ENCODE results near the gene CACNA1B.

CACNA1B gene

DNA sequence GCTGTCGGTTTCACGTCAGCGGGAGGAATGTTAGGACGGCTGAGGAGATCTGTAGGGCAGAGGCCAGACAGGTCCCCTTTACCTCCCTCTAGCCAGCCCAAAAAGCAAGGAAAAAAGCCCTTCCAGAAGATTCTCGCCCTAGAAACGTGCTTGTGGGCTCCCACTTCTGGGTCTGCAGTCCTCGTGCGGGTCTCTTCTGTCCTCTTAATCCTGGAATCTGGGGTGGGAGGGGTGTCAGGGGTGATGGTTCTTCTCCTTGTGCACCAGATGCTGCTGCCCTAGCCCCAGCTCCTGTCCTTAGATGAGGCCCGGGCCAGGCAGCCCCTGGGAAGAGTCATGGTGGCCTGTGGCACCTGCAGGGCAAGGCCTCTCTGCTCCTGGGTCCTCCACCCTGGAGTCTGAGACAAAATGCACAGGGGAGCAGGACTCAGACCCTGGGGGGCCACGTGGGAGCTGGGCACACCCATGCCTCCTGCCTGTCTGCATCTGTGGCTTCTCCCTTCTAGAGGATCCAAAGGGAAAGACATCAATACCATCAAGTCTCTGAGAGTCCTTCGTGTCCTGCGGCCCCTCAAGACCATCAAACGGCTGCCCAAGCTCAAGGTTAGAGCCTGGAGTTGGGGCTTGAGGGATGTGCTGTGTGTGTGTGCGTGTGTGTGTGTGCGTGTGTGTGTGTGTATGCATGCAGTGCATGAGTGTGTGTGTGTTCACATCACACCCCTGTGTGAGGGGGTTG is 174.2 kb downstream of the CACNA1B start:
- Histone ChIP-seq H3K36me3 (ENCODE audit: insufficient read depth) (no peaks in the 10 kb centered on the region), H3K27me3 (ENCODE audit: insufficient read depth, low read depth) (peaks cover 22% of the 10 kb centered on the region), H3K79me2 (ENCODE audit: insufficient read depth, low read depth) (no peaks in the 10 kb centered on the region), H3K4me3 (IDR thresholded peaks at IDR 0.05; ENCODE audit: insufficient read depth, low read depth, low read length) (no peak overlapping the region), H3K27ac (no peak overlapping the region), H4K20me1 (ENCODE audit: insufficient read depth) (no peaks in the 10 kb centered on the region), H3K4me2 (no peak overlapping the region), H3K9ac (no peak overlapping the region), H3K4me1 (ENCODE audit: low read depth, poor library complexity, severe bottlenecking) (no peaks in the 10 kb centered on the region), H2AFZ (ENCODE audit: low read depth) (no peak overlapping the region)
- no peak for TF ChIP-seq CTCF (conservative IDR thresholded peaks at IDR 0.05; ENCODE audit: low read depth, low read length)

DNA sequence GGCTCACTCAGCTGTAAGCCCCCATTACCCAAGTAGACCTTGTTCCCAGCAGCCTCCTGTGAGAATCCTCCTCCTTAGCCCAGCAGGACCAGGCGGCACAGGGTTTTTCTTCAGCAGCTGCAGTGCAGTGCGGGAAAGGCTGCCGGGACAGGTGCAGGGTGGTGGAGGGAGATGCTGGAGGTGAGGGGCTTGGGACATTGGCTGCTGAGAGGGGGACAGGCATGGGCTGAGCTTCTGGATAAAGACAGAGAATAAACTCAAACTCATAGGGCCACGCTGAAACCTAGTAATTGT is 174.7 kb downstream of the CACNA1B start:
- no peak overlapping the region for H3K27ac ChIP-seq
- H3K4me3 ChIP-seq (IDR thresholded peaks at IDR 0.05; ENCODE audit: insufficient read depth, low read depth, low read length): no peak overlapping the region
- TF ChIP-seq CTCF (conservative IDR thresholded peaks at IDR 0.05; ENCODE audit: low read depth, low read length): no peak

DNA sequence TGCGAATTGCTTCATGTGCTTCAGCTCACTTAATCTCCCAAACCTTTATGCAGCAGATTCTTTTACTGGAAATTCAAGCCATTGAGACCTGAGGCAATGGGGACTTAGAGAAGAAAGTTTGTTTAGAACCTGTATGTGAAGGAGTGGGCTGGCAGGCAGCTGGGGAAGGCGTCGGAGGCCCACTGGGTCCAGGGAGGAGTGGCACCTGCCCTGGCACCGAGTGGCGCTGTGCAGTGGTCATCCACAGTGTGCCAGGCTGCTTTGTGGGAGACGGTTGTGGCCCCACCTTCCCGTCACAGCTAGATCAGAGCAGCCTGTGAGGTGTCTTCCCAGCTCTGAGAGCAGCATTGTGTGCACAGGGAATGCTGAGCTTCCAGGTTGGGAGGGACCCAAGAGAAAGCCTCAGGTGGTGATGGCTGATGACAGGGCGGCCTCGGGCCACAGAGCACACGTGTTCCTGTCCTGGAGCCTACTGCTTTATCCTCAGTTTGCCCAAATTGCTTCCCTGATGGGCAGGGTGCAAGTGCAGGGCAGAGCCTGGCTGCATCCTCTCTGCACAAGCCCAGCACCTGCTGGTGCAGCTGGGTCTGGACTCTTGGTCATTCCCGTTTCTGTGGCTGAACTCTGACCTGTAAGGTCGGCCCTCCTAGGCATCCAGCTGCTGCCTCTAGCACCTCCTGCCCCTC is 175.2 kb downstream of the CACNA1B start:
- no peak overlapping the region for H3K27ac ChIP-seq
- no peak overlapping the region for H3K4me2 ChIP-seq
- no peaks in the 10 kb centered on the region for H3K36me3 ChIP-seq (ENCODE audit: insufficient read depth)
- no peaks in the 10 kb centered on the region for H4K20me1 ChIP-seq (ENCODE audit: insufficient read depth)
- no peaks in the 10 kb centered on the region for H3K4me1 ChIP-seq (ENCODE audit: low read depth, poor library complexity, severe bottlenecking)
- no peak overlapping the region for H3K4me3 ChIP-seq (IDR thresholded peaks at IDR 0.05; ENCODE audit: insufficient read depth, low read depth, low read length)
- no peak overlapping the region for H2AFZ ChIP-seq (ENCODE audit: low read depth)
- peaks cover 22% of the 10 kb centered on the region for H3K27me3 ChIP-seq (ENCODE audit: insufficient read depth, low read depth)
- no peak overlapping the region for H3K9ac ChIP-seq
- no peak for TF ChIP-seq CTCF (conservative IDR thresholded peaks at IDR 0.05; ENCODE audit: low read depth, low read length)
- no peaks in the 10 kb centered on the region for H3K79me2 ChIP-seq (ENCODE audit: insufficient read depth, low read depth)

More for the DNA sequence above, 174.7 kb downstream of the CACNA1B start:
- no peaks in the 10 kb centered on the region for H4K20me1 ChIP-seq (ENCODE audit: insufficient read depth)
- H3K79me2 ChIP-seq (ENCODE audit: insufficient read depth, low read depth): no peaks in the 10 kb centered on the region
- H2AFZ ChIP-seq (ENCODE audit: low read depth): no peak overlapping the region
- H3K27me3 ChIP-seq (ENCODE audit: insufficient read depth, low read depth): peaks cover 22% of the 10 kb centered on the region
- H3K4me2 ChIP-seq: no peak overlapping the region
- no peaks in the 10 kb centered on the region for H3K4me1 ChIP-seq (ENCODE audit: low read depth, poor library complexity, severe bottlenecking)
- H3K36me3 ChIP-seq (ENCODE audit: insufficient read depth): no peaks in the 10 kb centered on the region
- no peak overlapping the region for H3K9ac ChIP-seq

GRCh38 chr9:138053321-138053868 is 175.8 kb downstream of the CACNA1B start:
- peaks cover 21% of the 10 kb centered on the region for H3K27me3 ChIP-seq (ENCODE audit: insufficient read depth, low read depth)
- no peaks in the 10 kb centered on the region for H3K79me2 ChIP-seq (ENCODE audit: insufficient read depth, low read depth)
- H3K4me1 ChIP-seq (ENCODE audit: low read depth, poor library complexity, severe bottlenecking): no peaks in the 10 kb centered on the region
- H3K36me3 ChIP-seq (ENCODE audit: insufficient read depth): no peaks in the 10 kb centered on the region
- H3K9ac ChIP-seq: no peak overlapping the region
- no peak for TF ChIP-seq CTCF (conservative IDR thresholded peaks at IDR 0.05; ENCODE audit: low read depth, low read length)
- H4K20me1 ChIP-seq (ENCODE audit: insufficient read depth): no peaks in the 10 kb centered on the region
- no peak overlapping the region for H3K4me3 ChIP-seq (IDR thresholded peaks at IDR 0.05; ENCODE audit: insufficient read depth, low read depth, low read length)
- no peak overlapping the region for H2AFZ ChIP-seq (ENCODE audit: low read depth)
- no peak overlapping the region for H3K4me2 ChIP-seq
- no peak overlapping the region for H3K27ac ChIP-seq

All from KMS-11 (cell line).